Retinal pigment epithelial cell (primary cell): ENCODE results near the gene NEK8.
"Not testable (repeated sequence)": the region's sequence is repeated elsewhere in the genome, so short reads cannot be mapped to it uniquely, and the experiment has no call there.

Source experiments
- DNase-seq: peaks from one replicate; pipeline ENCODE4 v3.0.0-alpha.2; 2010; ENCODE audit warnings: low read depth
- H3K4me3 ChIP-seq: 2 replicates; pipeline ENCODE4 v1.5.1; 2011; ENCODE audit warnings: mild to moderate bottlenecking, low read length, control low read depth, moderate library complexity
- CTCF ChIP-seq: conservative IDR thresholded peaks from 2 replicates; pipeline ENCODE4 v1.5.1; 2011; ENCODE audit warnings: low read depth, low read length, control low read depth, inconsistent platforms

Gene NEK8

GRCh38 chr17:28726627-28727491 lies 1.7 kb upstream of the NEK8 start:
- TF ChIP-seq CTCF, result peak; percentile 97
- peak overlapping the region; percentile 67 for H3K4me3 ChIP-seq
- peak; percentile 75 for DNase-seq

GRCh38 chr17:28729950-28730330 lies 1.4 kb downstream of the NEK8 start:
- no peak for DNase-seq
- no peak overlapping the region for H3K4me3 ChIP-seq
- no peak for TF ChIP-seq CTCF

GRCh38 chr17:28733346-28733745 lies 4.8 kb downstream of the NEK8 start:
- H3K4me3 ChIP-seq, result no peak overlapping the region
- TF ChIP-seq CTCF, result no peak
- no peak for DNase-seq

GRCh38 chr17:28734712-28735241 lies 6.2 kb downstream of the NEK8 start:
- no peak for DNase-seq
- no peak for TF ChIP-seq CTCF
- H3K4me3 ChIP-seq, result no peak overlapping the region

GRCh38 chr17:28735242-28735722 lies 6.7 kb downstream of the NEK8 start:
- no peak for DNase-seq
- TF ChIP-seq CTCF, result no peak
- H3K4me3 ChIP-seq, result no peak overlapping the region

- not testable (repeated sequence) for DNase-seq, H3K4me3 ChIP-seq
Measured at GRCh38 chr17:28735913-28736769, 7.6 kb downstream of the NEK8 start.

- TF ChIP-seq CTCF, result no peak
- no peak for DNase-seq
- no peak overlapping the region for H3K4me3 ChIP-seq
Measured at GRCh38 chr17:28737316-28737715, 8.7 kb downstream of the NEK8 start.
